ENCODE results near the gene DAAM2.

The DAAM2 gene

GRCh38 chr6:39765508-39766065, 26.6 kb upstream of the DAAM2 start:
- H3K27me3 ChIP-seq (ENCODE audit: control insufficient read depth in 2 of 2, insufficient read depth in 2 of 2, low read length in 2 of 2) = no peaks in the 10 kb centered on the region
- no peak overlapping the region for H3K4me3 ChIP-seq (ENCODE audit: low read length in 2 of 2)
- H3K4me1 ChIP-seq (ENCODE audit: control insufficient read depth in 2 of 2, insufficient read depth in 2 of 2, low read length in 2 of 2) = no peaks in the 10 kb centered on the region
- H3K27ac ChIP-seq (ENCODE audit: low read depth in 2 of 2, low read length in 2 of 2) = no peak overlapping the region
- no peak overlapping the region for H3K9ac ChIP-seq (ENCODE audit: low read depth in 1 of 2, low read length in 2 of 2)
- no peaks in the 10 kb centered on the region for H3K9me3 ChIP-seq (ENCODE audit: control insufficient read depth in 2 of 2, low read length in 2 of 2)
- no peaks in the 10 kb centered on the region for H3K36me3 ChIP-seq (ENCODE audit: control insufficient read depth in 2 of 2, insufficient read depth in 2 of 2, low read length in 2 of 2)

GRCh38 chr6:39769012-39769411, 23.2 kb upstream of the DAAM2 start:
- Histone ChIP-seq H3K4me3 (ENCODE audit: low read length in 2 of 2) (no peak overlapping the region), H3K9me3 (ENCODE audit: control insufficient read depth in 2 of 2, low read length in 2 of 2) (no peaks in the 10 kb centered on the region), H3K27me3 (ENCODE audit: control insufficient read depth in 2 of 2, insufficient read depth in 2 of 2, low read length in 2 of 2) (no peaks in the 10 kb centered on the region), H3K36me3 (ENCODE audit: control insufficient read depth in 2 of 2, insufficient read depth in 2 of 2, low read length in 2 of 2) (no peaks in the 10 kb centered on the region), H3K9ac (ENCODE audit: low read depth in 1 of 2, low read length in 2 of 2) (no peak overlapping the region), H3K4me1 (ENCODE audit: control insufficient read depth in 2 of 2, insufficient read depth in 2 of 2, low read length in 2 of 2) (no peaks in the 10 kb centered on the region), H3K27ac (ENCODE audit: low read depth in 2 of 2, low read length in 2 of 2) (no peak overlapping the region)

- no peaks in the 10 kb centered on the region for H3K9me3 ChIP-seq (ENCODE audit: control insufficient read depth in 2 of 2, low read length in 2 of 2)
- no peak overlapping the region for H3K27ac ChIP-seq (ENCODE audit: low read depth in 2 of 2, low read length in 2 of 2)
- H3K9ac ChIP-seq (ENCODE audit: low read depth in 1 of 2, low read length in 2 of 2) = no peak overlapping the region
These were observed 21.7 kb upstream of the DAAM2 start for GRCh38 chr6:39770446-39770845.

GRCh38 chr6:39772559-39773273, 19.5 kb upstream of the DAAM2 start:
- H3K4me1 ChIP-seq (ENCODE audit: control insufficient read depth in 2 of 2, insufficient read depth in 2 of 2, low read length in 2 of 2) = no peaks in the 10 kb centered on the region
- H3K27ac ChIP-seq (ENCODE audit: low read depth in 2 of 2, low read length in 2 of 2) = no peak overlapping the region
- no peaks in the 10 kb centered on the region for H3K27me3 ChIP-seq (ENCODE audit: control insufficient read depth in 2 of 2, insufficient read depth in 2 of 2, low read length in 2 of 2)
- no peak overlapping the region for H3K4me3 ChIP-seq (ENCODE audit: low read length in 2 of 2)
- H3K9me3 ChIP-seq (ENCODE audit: control insufficient read depth in 2 of 2, low read length in 2 of 2) = no peaks in the 10 kb centered on the region
- no peak overlapping the region for H3K9ac ChIP-seq (ENCODE audit: low read depth in 1 of 2, low read length in 2 of 2)
- no peaks in the 10 kb centered on the region for H3K36me3 ChIP-seq (ENCODE audit: control insufficient read depth in 2 of 2, insufficient read depth in 2 of 2, low read length in 2 of 2)

More at GRCh38 chr6:39770446-39770845, 21.7 kb upstream of the DAAM2 start:
- Histone ChIP-seq H3K27me3 (ENCODE audit: control insufficient read depth in 2 of 2, insufficient read depth in 2 of 2, low read length in 2 of 2) (no peaks in the 10 kb centered on the region), H3K36me3 (ENCODE audit: control insufficient read depth in 2 of 2, insufficient read depth in 2 of 2, low read length in 2 of 2) (no peaks in the 10 kb centered on the region), H3K4me1 (ENCODE audit: control insufficient read depth in 2 of 2, insufficient read depth in 2 of 2, low read length in 2 of 2) (no peaks in the 10 kb centered on the region), H3K4me3 (ENCODE audit: low read length in 2 of 2) (no peak overlapping the region)

- Histone ChIP-seq H3K27me3 (ENCODE audit: control insufficient read depth in 2 of 2, insufficient read depth in 2 of 2, low read length in 2 of 2) (no peaks in the 10 kb centered on the region), H3K27ac (ENCODE audit: low read depth in 2 of 2, low read length in 2 of 2) (no peak overlapping the region), H3K4me1 (ENCODE audit: control insufficient read depth in 2 of 2, insufficient read depth in 2 of 2, low read length in 2 of 2) (no peaks in the 10 kb centered on the region), H3K9ac (ENCODE audit: low read depth in 1 of 2, low read length in 2 of 2) (no peak overlapping the region), H3K4me3 (ENCODE audit: low read length in 2 of 2) (no peak overlapping the region), H3K36me3 (ENCODE audit: control insufficient read depth in 2 of 2, insufficient read depth in 2 of 2, low read length in 2 of 2) (no peaks in the 10 kb centered on the region), H3K9me3 (ENCODE audit: control insufficient read depth in 2 of 2, low read length in 2 of 2) (no peaks in the 10 kb centered on the region)
These were observed 18.4 kb upstream of the DAAM2 start for GRCh38 chr6:39773782-39774181.

- Histone ChIP-seq H3K27ac (ENCODE audit: low read depth in 2 of 2, low read length in 2 of 2) (no peak overlapping the region), H3K36me3 (ENCODE audit: control insufficient read depth in 2 of 2, insufficient read depth in 2 of 2, low read length in 2 of 2) (no peaks in the 10 kb centered on the region), H3K4me3 (ENCODE audit: low read length in 2 of 2) (no peak overlapping the region), H3K9me3 (ENCODE audit: control insufficient read depth in 2 of 2, low read length in 2 of 2) (no peaks in the 10 kb centered on the region), H3K4me1 (ENCODE audit: control insufficient read depth in 2 of 2, insufficient read depth in 2 of 2, low read length in 2 of 2) (no peaks in the 10 kb centered on the region), H3K9ac (ENCODE audit: low read depth in 1 of 2, low read length in 2 of 2) (no peak overlapping the region), H3K27me3 (ENCODE audit: control insufficient read depth in 2 of 2, insufficient read depth in 2 of 2, low read length in 2 of 2) (no peaks in the 10 kb centered on the region)
These were observed 15.6 kb upstream of the DAAM2 start for GRCh38 chr6:39776581-39776980.

GRCh38 chr6:39777218-39777617, 15.0 kb upstream of the DAAM2 start:
- no peaks in the 10 kb centered on the region for H3K36me3 ChIP-seq (ENCODE audit: control insufficient read depth in 2 of 2, insufficient read depth in 2 of 2, low read length in 2 of 2)
- no peaks in the 10 kb centered on the region for H3K4me1 ChIP-seq (ENCODE audit: control insufficient read depth in 2 of 2, insufficient read depth in 2 of 2, low read length in 2 of 2)
- H3K9me3 ChIP-seq (ENCODE audit: control insufficient read depth in 2 of 2, low read length in 2 of 2) = no peaks in the 10 kb centered on the region
- no peaks in the 10 kb centered on the region for H3K27me3 ChIP-seq (ENCODE audit: control insufficient read depth in 2 of 2, insufficient read depth in 2 of 2, low read length in 2 of 2)
- no peak overlapping the region for H3K27ac ChIP-seq (ENCODE audit: low read depth in 2 of 2, low read length in 2 of 2)
- H3K9ac ChIP-seq (ENCODE audit: low read depth in 1 of 2, low read length in 2 of 2) = no peak overlapping the region
- H3K4me3 ChIP-seq (ENCODE audit: low read length in 2 of 2) = no peak overlapping the region

GRCh38 chr6:39777661-39778060, 14.5 kb upstream of the DAAM2 start:
- H3K4me1 ChIP-seq (ENCODE audit: control insufficient read depth in 2 of 2, insufficient read depth in 2 of 2, low read length in 2 of 2) = no peaks in the 10 kb centered on the region
- H3K36me3 ChIP-seq (ENCODE audit: control insufficient read depth in 2 of 2, insufficient read depth in 2 of 2, low read length in 2 of 2) = no peaks in the 10 kb centered on the region
- H3K9me3 ChIP-seq (ENCODE audit: control insufficient read depth in 2 of 2, low read length in 2 of 2) = no peaks in the 10 kb centered on the region
- no peak overlapping the region for H3K4me3 ChIP-seq (ENCODE audit: low read length in 2 of 2)
- H3K27me3 ChIP-seq (ENCODE audit: control insufficient read depth in 2 of 2, insufficient read depth in 2 of 2, low read length in 2 of 2) = no peaks in the 10 kb centered on the region
- H3K27ac ChIP-seq (ENCODE audit: low read depth in 2 of 2, low read length in 2 of 2) = no peak overlapping the region
- H3K9ac ChIP-seq (ENCODE audit: low read depth in 1 of 2, low read length in 2 of 2) = no peak overlapping the region

GRCh38 chr6:39778581-39779255, 13.5 kb upstream of the DAAM2 start:
- H3K9me3 ChIP-seq (ENCODE audit: control insufficient read depth in 2 of 2, low read length in 2 of 2) = no peaks in the 10 kb centered on the region
- H3K27ac ChIP-seq (ENCODE audit: low read depth in 2 of 2, low read length in 2 of 2) = no peak overlapping the region
- no peaks in the 10 kb centered on the region for H3K27me3 ChIP-seq (ENCODE audit: control insufficient read depth in 2 of 2, insufficient read depth in 2 of 2, low read length in 2 of 2)
- no peaks in the 10 kb centered on the region for H3K4me1 ChIP-seq (ENCODE audit: control insufficient read depth in 2 of 2, insufficient read depth in 2 of 2, low read length in 2 of 2)
- no peak overlapping the region for H3K9ac ChIP-seq (ENCODE audit: low read depth in 1 of 2, low read length in 2 of 2)
- H3K4me3 ChIP-seq (ENCODE audit: low read length in 2 of 2) = no peak overlapping the region
- no peaks in the 10 kb centered on the region for H3K36me3 ChIP-seq (ENCODE audit: control insufficient read depth in 2 of 2, insufficient read depth in 2 of 2, low read length in 2 of 2)

GRCh38 chr6:39785281-39785680, 6.9 kb upstream of the DAAM2 start:
- Histone ChIP-seq H3K27me3 (ENCODE audit: control insufficient read depth in 2 of 2, insufficient read depth in 2 of 2, low read length in 2 of 2) (no peaks in the 10 kb centered on the region), H3K4me3 (ENCODE audit: low read length in 2 of 2) (no peak overlapping the region), H3K9ac (ENCODE audit: low read depth in 1 of 2, low read length in 2 of 2) (no peak overlapping the region), H3K4me1 (ENCODE audit: control insufficient read depth in 2 of 2, insufficient read depth in 2 of 2, low read length in 2 of 2) (no peaks in the 10 kb centered on the region), H3K27ac (ENCODE audit: low read depth in 2 of 2, low read length in 2 of 2) (no peak overlapping the region), H3K36me3 (ENCODE audit: control insufficient read depth in 2 of 2, insufficient read depth in 2 of 2, low read length in 2 of 2) (no peaks in the 10 kb centered on the region), H3K9me3 (ENCODE audit: control insufficient read depth in 2 of 2, low read length in 2 of 2) (no peaks in the 10 kb centered on the region)
